ENCODE results near the gene DNAJC6.
A peak's percentile ranks its signal among the peaks of the same experiment; 100 is the strongest.
"Not testable (repeated sequence)": the region's sequence is repeated elsewhere in the genome, so short reads cannot be mapped to it uniquely, and the experiment has no call there.

The DNAJC6 gene

DNA sequence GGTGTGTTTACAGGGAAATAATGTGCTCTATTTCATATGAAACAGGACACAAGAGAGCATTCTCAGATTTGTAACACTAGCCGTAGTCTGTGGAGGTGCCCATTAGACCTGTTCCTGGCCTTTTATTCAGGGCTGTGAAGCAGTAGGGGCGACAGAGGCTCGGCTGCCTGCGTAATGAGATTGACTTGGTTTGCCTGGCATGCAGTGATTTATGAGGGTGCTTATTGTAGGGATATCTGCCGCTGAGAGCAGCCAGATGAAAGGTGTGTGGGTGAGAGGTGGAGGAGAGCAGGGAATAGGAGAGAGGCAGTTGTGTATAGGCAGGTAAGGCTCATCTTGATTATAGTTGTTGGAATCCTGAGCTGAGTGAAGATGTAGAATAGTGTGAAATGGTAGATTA, 51.3 kb downstream of the DNAJC6 start:
- no peak for DNase-seq

DNA sequence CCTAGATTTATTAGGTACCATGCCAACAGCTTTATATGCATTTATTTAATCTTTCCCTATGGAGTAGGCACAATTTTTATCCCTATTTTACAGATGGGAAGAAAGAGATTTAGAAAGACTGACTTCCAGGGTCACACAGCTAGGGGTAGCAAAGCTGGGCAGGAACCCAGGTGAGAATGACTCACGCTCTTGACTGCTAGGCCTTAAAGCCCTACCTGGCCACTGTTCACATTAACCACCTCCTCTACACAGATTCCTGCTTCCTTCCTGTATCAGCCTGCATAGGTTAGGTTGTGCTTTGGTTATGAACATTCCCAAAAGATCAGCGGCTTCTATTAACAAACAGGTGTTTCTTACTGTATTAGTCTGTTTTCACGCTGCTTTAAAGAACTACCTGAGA, 53.2 kb downstream of the DNAJC6 start:
- no peak for DNase-seq

DNA sequence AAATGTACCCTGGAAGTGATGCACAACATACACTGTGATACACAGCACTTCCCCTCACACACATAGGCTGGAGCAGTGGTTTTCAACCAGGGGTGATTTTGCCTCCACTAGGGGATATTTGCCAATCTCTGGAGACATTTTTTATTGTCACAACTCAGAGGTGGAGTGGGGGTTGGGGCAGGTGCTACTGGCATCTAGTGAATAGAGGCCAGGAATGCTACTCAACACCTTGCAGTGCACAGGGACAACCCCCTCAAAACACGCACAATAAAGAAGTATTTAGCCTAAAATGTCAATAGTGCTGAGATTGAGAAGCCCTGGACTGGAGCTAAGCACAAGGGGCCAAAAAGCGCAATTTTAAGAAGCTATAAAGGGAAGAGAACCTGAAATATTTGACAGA, 54.1 kb downstream of the DNAJC6 start:
- DNase-seq: no peak

DNA sequence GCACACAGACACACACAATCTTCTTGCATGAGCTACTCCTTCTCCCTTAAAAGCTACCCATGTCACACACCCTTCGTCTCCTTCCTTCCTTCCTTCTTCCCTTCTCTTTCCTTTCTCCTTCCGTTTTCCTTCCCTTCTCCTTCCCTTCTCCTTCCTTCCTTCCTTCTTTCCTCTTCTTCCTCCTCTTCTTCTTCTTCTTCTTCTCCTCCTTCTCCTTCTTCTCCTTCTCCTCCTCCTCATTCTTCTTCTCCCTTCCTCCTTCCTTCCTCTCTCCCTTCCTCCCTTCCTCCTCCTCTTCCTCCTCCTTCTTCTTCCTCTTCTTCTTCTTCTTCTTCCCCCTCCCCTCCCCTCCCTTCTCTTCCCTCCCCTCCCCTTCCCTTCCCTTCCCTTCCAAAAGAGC, 59.1 kb downstream of the DNAJC6 start:
- no peak for DNase-seq

DNA sequence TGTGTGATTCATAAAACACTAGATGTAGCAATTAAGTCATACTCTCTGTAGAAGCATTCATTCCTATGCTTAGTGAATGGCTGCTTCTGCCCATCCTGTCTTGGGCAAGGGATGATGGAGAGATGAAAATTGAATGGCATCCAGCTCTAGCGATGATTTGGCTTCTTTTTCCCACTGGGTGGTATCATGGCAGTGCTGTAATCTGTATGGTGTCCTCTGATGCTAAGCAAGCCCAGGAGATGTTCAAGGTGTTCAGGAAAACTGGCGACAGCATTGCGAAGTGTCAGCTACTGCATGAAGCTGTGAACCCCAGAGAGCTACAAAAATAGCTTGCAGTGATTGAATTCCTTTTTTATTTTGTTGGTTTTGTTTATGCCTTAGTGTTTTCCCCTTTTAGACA, 62.2 kb downstream of the DNAJC6 start:
- DNase-seq: no peak

DNA sequence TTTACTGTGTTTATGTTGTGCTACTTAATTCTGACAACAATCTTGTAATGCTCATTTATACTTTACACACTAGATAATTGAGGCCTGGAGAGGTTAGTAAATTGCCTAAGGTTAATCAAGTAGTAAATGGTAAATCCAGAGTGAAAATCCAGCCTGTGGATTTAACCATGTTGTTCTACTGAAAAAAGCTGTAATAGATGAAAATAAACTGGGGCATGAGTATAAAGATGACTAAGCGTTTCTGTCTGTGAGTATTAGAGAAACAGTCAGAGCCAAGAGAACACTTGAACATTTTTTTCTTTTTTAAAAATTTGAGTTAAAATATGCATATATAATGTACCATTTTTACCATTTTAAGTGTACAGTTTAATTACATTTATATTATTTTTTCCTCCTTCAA, 63.2 kb downstream of the DNAJC6 start:
- DNase-seq: peak; percentile 59

DNA sequence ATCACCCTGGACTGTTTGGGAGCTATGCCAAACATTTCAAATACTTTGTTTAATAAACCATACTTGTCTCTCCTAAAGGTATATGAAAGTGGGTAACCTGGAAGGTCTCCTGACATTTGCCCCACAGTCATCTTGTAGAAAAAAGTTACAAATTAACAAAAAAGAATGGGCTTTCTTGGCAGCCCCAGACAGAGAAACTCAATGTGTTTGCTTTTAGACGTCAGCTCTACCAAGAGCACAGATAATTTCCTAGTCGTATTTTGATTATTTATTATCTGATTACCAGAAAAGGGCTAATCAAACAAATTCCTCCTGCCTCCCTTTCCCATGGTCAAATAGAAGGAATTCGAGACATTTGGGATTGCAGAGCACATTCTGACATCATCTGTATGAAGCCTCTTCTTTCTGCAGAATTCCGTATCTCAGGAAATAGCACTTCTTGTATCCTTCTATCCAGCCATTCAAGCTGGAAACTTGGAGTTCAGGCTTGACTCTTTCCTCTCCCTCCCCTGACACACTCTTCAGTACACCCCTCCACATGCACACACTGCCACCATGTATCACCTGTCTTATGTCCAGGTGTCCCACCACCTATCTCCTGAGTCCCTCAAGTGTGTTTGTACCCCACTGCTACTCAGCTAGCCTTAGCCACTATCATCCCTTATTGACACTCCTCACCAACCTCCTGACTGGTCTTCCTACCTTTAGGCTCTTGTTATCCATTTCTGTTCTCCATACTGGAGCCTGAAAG, 68.3 kb downstream of the DNAJC6 start:
- no peak for DNase-seq

DNA sequence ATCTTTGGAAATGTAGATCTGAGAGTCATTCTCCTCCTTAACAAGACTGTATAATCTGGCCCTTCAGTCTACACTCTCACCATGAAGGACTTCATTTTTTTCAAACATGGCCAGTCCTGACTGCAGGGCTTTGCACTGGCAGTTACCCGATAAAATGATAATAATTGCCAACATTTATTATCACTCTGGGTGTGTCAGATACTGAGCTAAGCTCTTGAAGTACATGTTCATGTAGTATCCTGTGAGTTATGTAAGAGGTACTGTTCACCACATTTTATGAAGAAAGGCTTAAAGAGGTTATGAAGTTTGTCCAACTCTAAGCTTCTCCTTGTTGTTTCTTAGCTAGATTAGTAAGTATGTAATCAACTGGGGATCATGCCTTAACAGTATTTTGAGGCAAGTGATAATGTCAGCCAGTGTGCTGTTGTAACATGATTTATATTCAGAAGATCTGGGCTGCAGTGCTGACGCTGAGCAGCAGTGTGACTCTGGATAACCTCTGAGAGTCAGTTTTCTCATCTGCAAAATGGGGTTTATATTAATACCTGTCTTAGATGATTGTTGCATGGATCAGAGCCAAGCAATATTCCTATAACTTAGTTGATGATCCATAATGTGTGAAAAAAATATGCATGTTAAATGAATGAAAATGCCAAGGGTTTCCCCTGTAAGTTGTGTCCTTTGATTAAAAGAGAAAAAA, 69.1 kb downstream of the DNAJC6 start:
- DNase-seq: peak; percentile 78

DNA sequence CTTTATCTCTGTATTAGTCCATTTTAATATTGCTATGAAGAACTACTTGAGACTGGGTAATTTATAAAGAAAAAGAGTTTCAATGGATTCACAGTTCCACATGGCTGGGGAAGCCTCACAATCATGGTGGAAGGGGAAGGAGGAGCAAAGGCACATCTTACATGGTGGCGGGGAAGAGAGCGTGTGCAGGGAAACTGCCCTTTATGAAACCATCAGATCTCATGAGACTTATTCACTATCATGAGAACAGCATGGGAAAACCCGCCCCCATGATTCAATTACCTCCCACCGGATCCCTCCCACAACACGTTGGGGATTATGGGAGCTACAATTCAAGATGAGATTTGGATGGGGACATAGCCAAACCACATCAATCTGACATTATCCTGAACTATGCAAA, 75.1 kb downstream of the DNAJC6 start:
- not testable (repeated sequence) for DNase-seq

DNA sequence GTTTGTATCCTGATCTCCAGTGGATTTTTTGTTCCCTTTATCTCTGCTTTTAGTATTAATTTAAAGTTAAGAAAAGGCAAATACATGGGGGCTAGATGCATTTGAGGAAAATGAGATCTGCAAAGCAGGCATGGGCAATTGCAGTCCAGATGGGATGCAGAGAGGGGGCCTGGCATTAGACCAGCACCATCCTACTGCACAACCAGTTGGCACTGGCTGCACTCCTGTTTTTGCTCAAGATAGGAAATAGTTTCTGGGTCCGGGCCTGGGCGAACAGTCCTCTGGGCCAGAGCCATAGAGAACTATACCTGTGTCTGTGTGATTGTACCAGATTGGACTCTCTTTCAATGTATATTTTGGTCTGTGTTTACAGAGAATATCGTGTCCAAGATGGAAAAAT, 77.1 kb downstream of the DNAJC6 start:
- no peak for DNase-seq

DNA sequence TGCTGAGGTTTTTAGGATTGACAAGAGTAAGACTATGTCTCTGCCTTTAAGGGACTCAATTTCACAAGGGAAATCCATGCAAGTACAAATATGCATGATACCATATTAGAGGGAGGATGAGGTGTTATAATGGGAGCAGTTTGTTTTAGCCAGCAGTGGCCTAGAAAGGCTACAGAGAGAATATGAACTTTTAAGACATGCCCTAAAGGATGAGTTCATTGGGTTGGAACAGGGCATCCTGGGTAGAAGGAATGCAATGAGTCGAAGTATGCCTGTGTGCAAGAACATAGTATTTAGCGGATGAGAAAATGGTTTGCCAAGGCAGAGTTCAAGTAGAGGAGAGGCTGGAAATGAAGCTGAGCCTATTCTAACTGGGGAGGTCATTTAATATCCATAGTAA, 78.5 kb downstream of the DNAJC6 start:
- no peak for DNase-seq

DNA sequence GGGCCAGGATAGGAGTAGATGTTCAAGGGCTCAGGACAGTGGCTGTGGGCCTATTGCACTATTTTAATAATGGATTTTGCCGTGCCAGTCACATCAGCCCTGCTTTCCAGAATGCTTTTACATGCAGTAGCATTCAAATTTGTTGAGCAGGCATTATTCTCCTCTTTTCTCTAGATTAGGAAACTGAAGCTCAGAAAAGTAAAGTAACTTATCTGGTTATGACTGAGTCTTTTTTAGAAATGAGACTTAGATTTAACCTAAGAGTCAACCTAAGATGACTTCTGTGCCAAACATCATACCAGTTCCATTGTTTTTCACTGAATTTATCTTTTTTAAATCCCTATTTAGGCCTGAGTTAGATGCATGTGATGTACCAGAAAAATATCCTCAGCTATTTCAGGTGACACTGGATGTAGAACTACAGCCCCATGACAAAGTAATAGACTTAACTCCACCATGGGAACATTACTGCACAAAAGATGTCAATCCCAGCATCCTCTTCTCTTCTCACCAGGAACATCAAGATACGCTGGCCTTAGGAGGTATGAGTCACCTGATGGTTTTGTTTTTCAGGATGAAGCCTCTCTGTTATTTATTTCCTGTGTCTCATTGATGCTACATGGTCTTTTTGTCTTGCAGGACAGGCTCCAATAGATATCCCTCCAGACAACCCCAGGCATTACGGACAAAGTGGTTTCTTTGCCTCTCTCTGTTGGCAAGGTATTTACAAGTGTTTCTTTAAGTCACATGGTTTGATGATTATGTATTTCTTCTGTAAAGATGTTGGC, 79.8 kb downstream of the DNAJC6 start:
- DNase-seq: no peak

DNA sequence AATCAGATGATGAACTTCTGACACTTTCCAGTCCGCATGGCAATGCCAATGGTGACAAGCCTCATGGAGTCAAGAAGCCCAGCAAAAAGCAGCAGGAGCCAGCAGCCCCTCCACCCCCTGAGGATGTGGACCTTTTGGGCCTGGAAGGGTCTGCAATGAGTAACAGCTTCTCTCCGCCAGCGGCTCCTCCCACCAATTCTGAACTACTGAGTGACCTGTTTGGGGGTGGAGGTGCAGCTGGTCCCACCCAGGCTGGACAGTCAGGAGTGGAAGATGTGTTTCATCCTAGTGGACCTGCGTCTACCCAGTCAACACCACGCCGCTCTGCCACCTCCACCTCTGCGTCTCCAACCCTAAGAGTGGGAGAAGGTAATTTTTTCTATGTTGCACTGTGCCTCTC, 83.2 kb downstream of the DNAJC6 start:
- DNase-seq: no peak

DNA sequence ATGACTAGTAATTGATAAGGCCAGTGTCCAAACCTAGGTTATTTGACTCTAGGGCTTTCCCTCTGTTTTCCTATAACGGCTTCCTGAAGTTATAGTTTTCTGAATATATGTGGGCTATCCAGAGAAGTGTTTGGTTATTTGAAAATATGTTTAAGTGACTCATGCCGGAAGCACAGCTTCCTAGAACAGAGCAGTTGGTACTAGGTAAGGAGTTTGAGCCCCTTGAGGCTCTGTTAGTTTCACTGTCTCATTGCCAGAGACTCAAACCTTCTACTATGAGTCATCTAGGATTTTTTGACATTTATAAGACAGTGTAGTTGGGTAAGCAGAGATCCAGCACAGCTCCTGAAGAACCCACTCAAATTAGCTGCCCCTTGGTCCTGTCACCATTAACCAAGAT, 84.0 kb downstream of the DNAJC6 start:
- no peak for DNase-seq

DNA sequence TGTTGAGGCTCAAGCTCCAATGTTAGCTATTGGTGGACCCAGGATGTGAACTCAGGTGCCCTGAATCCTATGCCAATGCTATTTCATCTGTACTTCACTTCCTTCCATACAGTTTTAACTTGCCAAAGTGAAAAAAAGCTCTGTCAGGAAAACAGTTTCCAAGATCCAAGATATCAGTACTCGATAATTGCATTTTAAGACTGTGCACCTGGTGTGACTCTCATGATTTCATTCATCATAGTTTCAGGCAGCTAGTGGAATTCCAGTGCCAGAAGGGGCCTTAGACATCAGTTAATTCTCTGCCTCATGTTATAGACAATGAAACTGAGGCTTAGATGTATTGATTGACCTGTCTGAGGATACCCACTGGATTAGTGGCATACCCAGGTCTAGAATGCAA, 84.6 kb downstream of the DNAJC6 start:
- DNase-seq: no peak

DNA sequence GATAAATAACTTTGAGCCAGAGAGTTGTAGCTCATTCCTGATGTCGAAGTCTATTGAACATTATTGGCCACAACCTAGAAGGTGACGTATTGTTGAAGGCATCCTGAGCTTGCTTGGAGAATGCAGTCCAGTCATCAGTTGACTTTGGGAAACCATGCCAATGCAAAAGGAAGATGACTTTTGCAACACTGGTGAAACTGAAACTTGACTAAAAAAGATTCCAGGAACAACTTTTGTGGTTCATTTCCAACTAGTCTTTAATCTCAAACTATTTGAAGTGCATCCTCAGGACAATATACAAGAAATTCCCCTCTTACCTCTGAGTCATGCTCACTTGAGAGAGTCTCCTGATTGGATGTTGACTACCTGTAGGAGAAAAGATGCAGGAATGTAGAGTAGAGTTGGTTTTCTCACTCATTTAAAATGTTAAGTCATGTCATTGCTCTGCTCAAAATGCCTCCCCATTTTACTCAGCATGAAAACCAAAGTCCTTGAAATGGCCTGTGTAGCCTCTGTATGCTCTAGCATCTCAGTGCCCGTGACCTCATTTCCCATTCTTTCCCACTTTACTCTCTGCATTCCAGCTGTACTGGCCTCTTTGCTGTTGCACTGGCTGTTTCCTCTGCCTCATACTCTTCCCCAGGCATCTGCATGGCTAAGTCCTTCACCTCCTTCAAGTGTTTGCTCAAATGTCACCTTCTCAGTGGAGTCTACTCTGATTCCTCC, 86.7 kb downstream of the DNAJC6 start:
- DNase-seq: no peak

DNA sequence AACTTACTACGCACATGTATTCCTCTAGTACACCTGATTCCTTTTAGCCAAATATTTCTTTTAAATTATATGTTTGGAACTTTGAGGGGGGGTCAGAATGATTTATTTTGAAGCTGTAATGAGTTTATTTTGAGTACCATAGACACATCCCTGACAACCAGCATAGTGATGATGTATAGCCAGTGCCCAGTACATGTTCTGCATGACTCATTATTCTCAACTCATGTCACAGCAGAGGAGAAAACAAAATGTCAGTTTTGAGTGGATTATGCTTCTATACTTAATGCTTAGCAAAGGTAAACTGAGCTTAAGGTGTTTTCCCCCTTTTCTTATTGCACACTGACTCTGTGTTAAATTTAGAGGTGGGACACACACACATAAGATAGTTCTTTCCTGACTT, 88.7 kb downstream of the DNAJC6 start:
- no peak for DNase-seq

DNA sequence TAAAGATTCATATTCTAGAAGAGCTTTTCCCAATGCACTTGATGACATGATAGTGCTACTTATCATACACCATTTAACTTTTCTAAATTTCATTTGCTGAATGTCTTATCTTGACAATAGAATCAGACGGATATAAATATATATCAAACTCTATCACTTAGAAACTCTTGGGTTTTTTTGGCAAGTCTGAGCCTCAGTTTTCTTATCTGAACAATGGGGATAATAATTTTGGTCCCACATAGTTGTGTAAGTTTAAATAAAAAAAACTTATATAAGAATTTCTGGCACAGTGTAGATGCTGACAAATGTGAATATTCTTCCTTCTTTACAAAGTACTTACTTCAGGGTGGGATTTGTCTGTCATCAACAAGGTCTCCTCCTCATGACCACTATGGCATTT, 89.7 kb downstream of the DNAJC6 start:
- no peak for DNase-seq

DNA sequence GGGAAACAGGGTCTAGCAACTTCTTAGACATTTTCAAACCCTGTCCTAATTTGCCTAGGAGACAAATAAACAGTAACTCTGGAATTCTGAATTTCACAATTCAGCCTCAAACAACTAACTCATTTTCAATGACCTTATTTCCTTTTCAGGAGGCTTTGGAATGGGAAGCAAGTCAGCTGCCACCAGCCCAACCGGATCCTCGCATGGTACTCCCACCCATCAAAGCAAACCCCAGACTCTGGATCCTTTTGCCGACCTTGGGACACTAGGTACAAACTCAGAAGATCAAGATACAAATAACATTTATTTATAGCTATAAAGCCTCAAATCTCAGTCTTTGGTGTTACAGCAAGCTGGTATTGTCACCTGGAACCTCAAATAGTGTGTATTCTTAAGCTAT, 92.3 kb downstream of the DNAJC6 start:
- DNase-seq: no peak

DNA sequence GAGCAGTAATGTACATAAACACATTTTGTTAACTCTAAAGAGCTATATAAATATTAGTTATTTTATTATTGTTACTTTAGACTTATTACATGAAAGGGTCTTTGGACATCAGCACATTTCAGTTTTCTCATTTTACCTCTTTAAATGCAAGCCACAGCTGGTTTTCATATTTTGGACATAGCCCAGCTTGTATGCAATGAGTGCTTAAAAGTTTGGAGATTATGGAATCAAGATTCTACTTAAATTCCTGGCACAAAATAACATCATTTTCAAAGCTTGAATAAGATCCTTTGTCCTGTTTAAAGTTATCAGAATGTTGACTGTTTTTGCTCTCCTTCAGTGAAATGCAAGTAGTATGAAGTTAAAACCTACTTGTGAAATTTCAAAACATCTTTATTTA, 95.6 kb downstream of the DNAJC6 start:
- no peak for DNase-seq

DNA sequence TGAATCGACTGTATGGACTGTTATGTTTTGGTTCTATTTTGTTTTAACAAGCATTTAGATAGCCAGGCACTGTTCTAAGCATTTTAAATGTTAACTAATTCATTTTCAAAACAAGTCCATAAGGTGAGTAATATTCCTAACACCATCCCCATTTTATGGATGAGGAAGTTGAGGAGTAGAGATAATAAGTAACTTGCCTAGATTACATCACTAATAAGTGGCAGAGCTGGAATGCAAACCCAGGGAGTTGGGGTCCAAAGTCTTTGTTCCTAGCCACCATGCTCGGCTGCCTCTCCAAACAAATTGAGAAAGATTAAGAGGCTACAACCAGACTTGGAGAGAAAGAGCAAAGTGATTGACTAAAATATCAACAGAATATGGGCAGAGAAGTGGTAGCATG, 98.5 kb downstream of the DNAJC6 start:
- no peak for DNase-seq

DNA sequence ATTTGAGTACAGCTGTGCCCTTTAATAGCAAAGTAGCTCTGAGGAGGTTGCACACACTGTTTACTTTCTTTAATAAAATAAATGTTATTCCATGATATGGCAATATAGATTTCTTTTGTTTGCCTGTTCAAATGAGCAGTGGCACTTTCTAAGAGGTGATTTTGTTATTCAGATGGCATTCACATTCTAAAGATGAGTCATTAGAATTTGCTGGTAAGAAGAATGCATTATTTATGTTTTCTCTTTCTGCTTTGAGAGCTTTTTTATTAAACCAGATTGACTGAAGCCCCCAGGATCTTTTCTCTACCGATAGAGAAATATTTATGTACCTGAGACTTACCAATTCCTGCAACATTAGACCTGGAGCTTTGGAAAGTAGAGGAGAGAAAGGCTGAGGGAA, 100.0 kb downstream of the DNAJC6 start:
- no peak for DNase-seq

DNA sequence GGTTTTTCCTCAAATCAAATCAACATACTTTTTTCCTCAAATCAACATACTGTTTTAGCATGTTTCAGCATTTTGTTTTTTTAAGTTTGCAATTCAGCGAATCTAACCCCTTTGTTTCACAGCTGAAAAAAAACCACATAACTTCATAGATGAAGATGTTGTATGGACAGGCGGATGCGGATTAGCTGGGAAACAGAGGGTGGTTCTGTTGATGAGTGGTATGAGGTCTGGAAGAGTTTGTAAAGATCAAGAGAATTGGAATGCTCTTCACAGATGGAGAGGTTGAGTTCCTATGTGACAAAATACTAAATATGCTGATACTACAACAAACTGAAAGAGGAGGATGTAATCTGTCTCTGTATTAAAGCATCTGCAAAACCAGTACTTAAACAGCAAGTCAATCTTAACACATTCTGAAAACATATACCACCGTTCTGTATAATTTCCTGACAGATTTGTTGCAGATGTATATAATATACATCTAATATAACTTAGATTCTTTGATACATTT, 100.5 kb downstream of the DNAJC6 start:
- DNase-seq: no peak

Data from hematopoietic multipotent progenitor cell treated with erythropoietin and hydrocortisone succinate and interleukin-3 and kit ligand, for 6 days (in vitro differentiated cells).